HG02938 (cell line): ENCODE data around the gene RNF150.

Source experiments
- ATAC-seq: cut with Tn5 transposase; IDR thresholded peaks from one replicate; pipeline ENCODE4 v1.9.1; 2021; ENCODE audit warnings: mild to moderate bottlenecking, moderate library complexity; ENCODE audit not compliant: unreplicated experiment

Gene RNF150

GRCh38 chr4:140986045-140986444, 147.2 kb downstream of the RNF150 start:
- no peak for ATAC-seq

GRCh38 chr4:140982613-140983340, 150.5 kb downstream of the RNF150 start:
- ATAC-seq: no peak

GRCh38 chr4:140980426-140981200, 152.7 kb downstream of the RNF150 start:
- ATAC-seq: no peak

GRCh38 chr4:140976768-140977167, 156.5 kb downstream of the RNF150 start:
- ATAC-seq: no peak

- ATAC-seq: no peak
Observed at GRCh38 chr4:140971077-140971792, 162.0 kb downstream of the RNF150 start.

- ATAC-seq: no peak
Observed at GRCh38 chr4:140969296-140969695, 164.0 kb downstream of the RNF150 start.

GRCh38 chr4:140968371-140968770, 164.9 kb downstream of the RNF150 start:
- ATAC-seq: no peak

GRCh38 chr4:140963883-140964282, 169.4 kb downstream of the RNF150 start:
- ATAC-seq: no peak

- ATAC-seq: no peak
Observed at GRCh38 chr4:140955641-140956040, 177.6 kb downstream of the RNF150 start.

- ATAC-seq: no peak
Observed at GRCh38 chr4:140952717-140953116, 180.6 kb downstream of the RNF150 start.

- no peak for ATAC-seq
Observed at GRCh38 chr4:140947506-140947905, 185.8 kb downstream of the RNF150 start.

GRCh38 chr4:140945106-140945505, 188.2 kb downstream of the RNF150 start:
- no peak for ATAC-seq

GRCh38 chr4:140944572-140944971, 188.7 kb downstream of the RNF150 start:
- ATAC-seq: no peak

GRCh38 chr4:140944199-140944515, 189.1 kb downstream of the RNF150 start:
- no peak for ATAC-seq

GRCh38 chr4:140943486-140944198, 189.6 kb downstream of the RNF150 start:
- no peak for ATAC-seq

- ATAC-seq: no peak
Observed at GRCh38 chr4:140940589-140940988, 192.7 kb downstream of the RNF150 start.

- no peak for ATAC-seq
Observed at GRCh38 chr4:140937866-140938265, 195.4 kb downstream of the RNF150 start.

GRCh38 chr4:140935254-140935653, 198.0 kb downstream of the RNF150 start:
- ATAC-seq: no peak

- ATAC-seq: no peak
Observed at GRCh38 chr4:140932501-140933045, 200.7 kb downstream of the RNF150 start.

- no peak for ATAC-seq
Observed at GRCh38 chr4:140931911-140932310, 201.4 kb downstream of the RNF150 start.

GRCh38 chr4:140930557-140930956, 202.7 kb downstream of the RNF150 start:
- ATAC-seq: no peak
